B cell (primary cell): ENCODE measurements around the gene NFIC.

ENCODE experiments used
- CTCF ChIP-seq: fragments of 200-600 bp; IDR thresholded peaks from one replicate; pipeline ENCODE4 v1.8.0; 2022; ENCODE audit warnings: antibody characterized with exemption, mild to moderate bottlenecking
- EZH2 ChIP-seq: IDR thresholded peaks from 2 replicates; pipeline ENCODE4 v1.6.1; 2012; ENCODE audit warnings: borderline replicate concordance, low read depth, mild to moderate bottlenecking, moderate library complexity, low read length; ENCODE audit not compliant: insufficient read depth, poor library complexity, severe bottlenecking

- TF ChIP-seq CTCF (no peak), EZH2 (no peak)
Observed at GRCh38 chr19:3479177-3479833, 112.9 kb downstream of the NFIC start.
